ENCODE data around the gene WNT10A.

- TF ChIP-seq POLR2A (IDR thresholded peaks at IDR 0.05; ENCODE audit: low read depth, low read length) (no peak), POLR2AphosphoS5 (IDR thresholded peaks at IDR 0.05; ENCODE audit: low read depth, low read length) (no peak), TAF1 (IDR thresholded peaks at IDR 0.05; ENCODE audit: borderline replicate concordance, low read depth, low read length) (no peak)
Observed at GRCh38 chr2:218831378-218831990, 49.2 kb upstream of the WNT10A start, which contains the start of gene PRKAG3.

All from GM12892 (cell line).